LNCaP clone FGC (cell line): Measurements from ENCODE around the gene OLIG2.

ENCODE experiments used
- DNase-seq: peaks from one replicate; pipeline ENCODE4 v3.0.0-alpha.2; 2011; ENCODE audit warnings: low read depth
- H3K4me3 ChIP-seq: 2 replicates; pipeline ENCODE4 v1.5.1; 2011; ENCODE audit warnings: mild to moderate bottlenecking, low read depth, low read length, control low read depth
- TF ChIP-seq, protein P1 (sequence below): IDR thresholded peaks from 2 replicates; pipeline ENCODE4 v1.5.1; 2012; ENCODE audit warnings: mild to moderate bottlenecking; ENCODE audit not compliant: control insufficient read depth, insufficient read depth; ENCODE audit errors: extremely low read depth

OLIG2 gene

DNA sequence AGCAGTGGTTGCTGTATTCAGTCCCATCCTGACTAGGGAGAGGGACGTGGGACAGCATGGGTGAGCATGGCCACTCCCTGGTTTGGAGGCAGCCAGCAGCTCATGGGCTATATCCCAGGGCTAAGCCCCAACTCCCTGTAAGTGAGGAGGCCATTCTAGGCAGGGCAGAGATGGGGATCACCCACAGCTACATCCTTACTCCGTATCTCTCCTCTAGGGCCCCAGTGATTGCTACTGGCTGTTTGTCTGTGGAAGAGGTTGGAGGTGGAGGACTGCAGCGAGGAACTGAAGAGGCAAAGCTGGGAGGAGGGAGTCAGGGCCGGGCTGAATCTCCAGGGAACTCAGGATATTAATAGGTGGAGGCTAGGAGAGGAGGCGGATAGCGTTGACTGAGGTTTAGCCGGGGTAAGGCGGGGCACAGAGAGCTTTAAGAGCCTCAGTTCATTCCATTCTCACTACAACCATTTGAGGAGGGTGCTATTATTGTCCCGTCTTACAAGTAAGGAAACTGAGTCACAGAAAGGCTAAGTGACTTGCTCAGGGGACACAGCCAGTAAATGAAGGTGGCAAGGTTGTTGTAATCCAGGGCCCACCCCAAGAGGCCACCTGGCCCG, 6.8 kb downstream of the OLIG2 start:
- H3K4me3 ChIP-seq, result no peak overlapping the region
- no peak for DNase-seq
- TF ChIP-seq, protein P1, sequence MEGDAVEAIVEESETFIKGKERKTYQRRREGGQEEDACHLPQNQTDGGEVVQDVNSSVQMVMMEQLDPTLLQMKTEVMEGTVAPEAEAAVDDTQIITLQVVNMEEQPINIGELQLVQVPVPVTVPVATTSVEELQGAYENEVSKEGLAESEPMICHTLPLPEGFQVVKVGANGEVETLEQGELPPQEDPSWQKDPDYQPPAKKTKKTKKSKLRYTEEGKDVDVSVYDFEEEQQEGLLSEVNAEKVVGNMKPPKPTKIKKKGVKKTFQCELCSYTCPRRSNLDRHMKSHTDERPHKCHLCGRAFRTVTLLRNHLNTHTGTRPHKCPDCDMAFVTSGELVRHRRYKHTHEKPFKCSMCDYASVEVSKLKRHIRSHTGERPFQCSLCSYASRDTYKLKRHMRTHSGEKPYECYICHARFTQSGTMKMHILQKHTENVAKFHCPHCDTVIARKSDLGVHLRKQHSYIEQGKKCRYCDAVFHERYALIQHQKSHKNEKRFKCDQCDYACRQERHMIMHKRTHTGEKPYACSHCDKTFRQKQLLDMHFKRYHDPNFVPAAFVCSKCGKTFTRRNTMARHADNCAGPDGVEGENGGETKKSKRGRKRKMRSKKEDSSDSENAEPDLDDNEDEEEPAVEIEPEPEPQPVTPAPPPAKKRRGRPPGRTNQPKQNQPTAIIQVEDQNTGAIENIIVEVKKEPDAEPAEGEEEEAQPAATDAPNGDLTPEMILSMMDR, result no peak

DNA sequence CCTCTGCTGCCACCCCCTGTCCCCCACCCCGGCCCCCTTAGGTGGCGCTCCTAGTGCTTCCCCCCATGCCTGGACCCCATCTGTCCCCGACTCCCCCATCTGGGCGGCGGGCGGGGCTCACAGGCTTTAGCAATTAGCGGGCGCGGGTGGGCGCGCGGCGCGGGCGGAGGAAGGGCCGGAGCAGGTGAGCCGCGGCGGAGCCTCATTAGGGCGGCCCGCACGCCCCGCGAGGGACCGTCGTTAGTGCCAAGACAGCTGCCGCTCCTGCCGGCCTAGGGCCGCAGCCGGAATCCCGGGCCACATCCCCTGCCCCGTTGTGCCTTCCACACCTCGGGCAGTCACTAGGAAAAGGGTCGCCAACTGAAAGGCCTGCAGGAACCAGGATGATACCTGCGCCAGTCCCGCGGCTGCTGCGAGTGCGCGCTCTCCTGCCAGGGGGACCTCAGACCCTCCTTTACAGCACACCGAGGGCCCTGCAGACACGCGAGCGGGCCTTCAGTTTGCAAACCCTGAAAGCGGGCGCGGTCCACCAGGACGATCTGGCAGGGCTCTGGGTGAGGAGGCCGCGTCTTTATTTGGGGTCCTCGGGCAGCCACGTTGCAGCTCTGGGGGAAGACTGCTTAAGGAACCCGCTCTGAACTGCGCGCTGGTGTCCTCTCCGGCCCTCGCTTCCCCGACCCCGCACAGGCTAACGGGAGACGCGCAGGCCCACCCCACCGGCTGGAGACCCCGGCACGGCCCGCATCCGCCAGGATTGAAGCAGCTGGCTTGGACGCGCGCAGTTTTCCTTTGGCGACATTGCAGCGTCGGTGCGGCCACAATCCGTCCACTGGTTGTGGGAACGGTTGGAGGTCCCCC, 7.6 kb downstream of the OLIG2 start:
- H3K4me3 ChIP-seq, result no peak overlapping the region
- no peak for DNase-seq
- TF ChIP-seq, protein P1, result no peak

DNA sequence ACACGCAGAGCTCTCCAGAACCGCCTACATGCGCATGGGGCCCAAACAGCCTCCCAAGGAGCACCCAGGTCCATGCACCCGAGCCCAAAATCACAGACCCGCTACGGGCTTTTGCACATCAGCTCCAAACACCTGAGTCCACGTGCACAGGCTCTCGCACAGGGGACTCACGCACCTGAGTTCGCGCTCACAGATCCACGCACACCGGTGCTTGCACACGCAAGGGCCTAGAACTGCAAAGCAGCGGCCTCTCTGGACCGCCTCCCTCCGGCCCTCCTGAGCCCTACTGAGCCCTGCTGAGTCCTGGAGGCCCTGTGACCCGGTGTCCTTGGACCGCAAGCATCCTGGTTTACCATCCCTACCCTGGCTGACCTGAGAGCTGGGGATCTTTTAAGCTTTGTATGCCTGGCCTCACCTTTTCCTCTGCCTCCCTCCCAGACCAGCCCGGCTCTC, 8.3 kb downstream of the OLIG2 start:
- H3K4me3 ChIP-seq, result no peak overlapping the region
- TF ChIP-seq, protein P1, result no peak
- DNase-seq, result no peak

DNA sequence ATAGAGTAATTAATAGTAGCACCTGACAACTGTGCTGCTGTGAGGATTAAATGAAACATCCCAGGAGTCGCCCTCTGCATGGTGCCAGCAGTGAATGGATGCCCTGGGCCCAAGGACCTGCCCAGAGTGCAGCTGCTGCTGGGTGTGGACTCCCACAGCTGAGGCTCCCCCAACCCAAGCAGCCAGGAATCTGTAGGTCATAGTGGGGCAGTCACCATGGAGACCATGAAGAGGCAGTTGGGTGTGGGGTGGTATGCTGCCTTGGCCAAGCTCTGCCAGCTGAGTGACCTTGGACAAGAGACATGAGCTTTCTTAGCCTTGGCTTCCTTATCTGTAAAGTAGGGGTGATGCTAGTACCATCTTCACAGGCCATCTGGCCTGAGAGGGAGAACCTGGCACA, 9.4 kb downstream of the OLIG2 start:
- H3K4me3 ChIP-seq, result no peak overlapping the region
- DNase-seq, result no peak
- TF ChIP-seq, protein P1, result no peak

DNA sequence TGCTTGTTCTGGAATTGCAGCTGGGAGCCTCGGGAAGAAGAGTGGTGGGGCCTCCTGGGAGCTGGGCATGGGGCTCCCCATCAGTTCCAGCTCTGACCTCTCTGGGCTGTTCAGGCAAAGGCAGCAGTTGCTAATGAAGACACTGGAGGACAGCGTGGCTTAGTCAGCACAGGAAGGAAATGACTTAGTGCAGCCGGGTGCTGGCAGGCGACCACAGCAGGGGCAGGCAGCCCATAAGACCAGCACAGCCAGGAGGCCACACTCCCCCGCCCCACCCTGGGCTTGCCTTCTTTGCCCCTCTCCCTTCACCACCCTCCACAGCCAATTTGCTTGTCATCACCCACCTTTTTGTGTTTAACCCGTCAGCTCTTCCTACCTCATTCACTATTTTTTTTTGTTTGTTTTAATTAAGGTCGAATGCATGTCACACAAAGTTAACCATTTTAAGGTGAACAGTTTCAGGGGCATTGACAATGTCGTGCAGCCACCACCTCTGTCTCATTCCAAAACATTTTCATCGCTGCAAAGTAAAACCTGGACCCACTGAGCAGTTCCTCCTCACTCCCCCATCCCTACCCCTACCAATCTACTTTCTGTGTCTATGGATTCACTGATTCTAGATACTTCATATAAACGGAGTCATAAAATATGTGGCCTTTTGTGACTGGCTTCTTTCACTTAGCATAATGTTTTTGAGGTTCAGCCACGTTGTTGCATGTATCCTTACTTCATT, 10.9 kb downstream of the OLIG2 start:
- no peak overlapping the region for H3K4me3 ChIP-seq
- DNase-seq, result no peak
- TF ChIP-seq, protein P1, result no peak

DNA sequence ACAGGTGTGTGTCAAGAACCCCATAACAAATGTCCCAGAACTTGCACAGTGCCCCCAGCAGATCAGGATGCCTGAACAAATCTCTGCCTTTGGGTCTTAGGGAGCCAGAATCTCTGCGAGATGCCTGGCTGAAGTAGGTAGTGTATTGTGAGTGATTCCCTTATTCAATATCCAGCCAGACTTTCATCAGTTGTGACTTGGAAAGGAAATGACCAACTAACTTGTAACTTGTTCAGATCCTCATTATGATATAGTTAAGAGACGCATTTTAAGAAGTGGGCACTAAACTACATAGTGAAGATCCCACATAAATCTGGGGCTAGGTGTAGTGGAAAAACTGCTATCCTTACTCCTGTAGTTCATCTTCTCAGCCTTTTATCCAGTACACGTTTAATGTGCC, 11.8 kb downstream of the OLIG2 start:
- H3K4me3 ChIP-seq, result no peak overlapping the region
- TF ChIP-seq, protein P1, result no peak
- DNase-seq, result no peak
